AG10803 (cell line): ENCODE data around the gene CCNI.
A peak's percentile ranks its signal among the peaks of the same experiment; 100 is the strongest.

ENCODE experiments used
- DNase-seq: peaks from one replicate; pipeline ENCODE4 v3.0.0; 2010; ENCODE audit warnings: low read depth
- H3K4me3 ChIP-seq: 2 replicates; pipeline ENCODE4 v1.5.1; 2011; ENCODE audit warnings: mild to moderate bottlenecking, low read length, control low read depth
- TF ChIP-seq, protein P1 (sequence below): conservative IDR thresholded peaks from 2 replicates; pipeline ENCODE4 v1.5.1; 2011; ENCODE audit warnings: mild to moderate bottlenecking, low read length, control low read depth, inconsistent platforms

CCNI gene

GRCh38 chr4:77006753-77007353, 68.9 kb downstream of the CCNI start:
- DNase-seq = no peak
- TF ChIP-seq, protein P1, sequence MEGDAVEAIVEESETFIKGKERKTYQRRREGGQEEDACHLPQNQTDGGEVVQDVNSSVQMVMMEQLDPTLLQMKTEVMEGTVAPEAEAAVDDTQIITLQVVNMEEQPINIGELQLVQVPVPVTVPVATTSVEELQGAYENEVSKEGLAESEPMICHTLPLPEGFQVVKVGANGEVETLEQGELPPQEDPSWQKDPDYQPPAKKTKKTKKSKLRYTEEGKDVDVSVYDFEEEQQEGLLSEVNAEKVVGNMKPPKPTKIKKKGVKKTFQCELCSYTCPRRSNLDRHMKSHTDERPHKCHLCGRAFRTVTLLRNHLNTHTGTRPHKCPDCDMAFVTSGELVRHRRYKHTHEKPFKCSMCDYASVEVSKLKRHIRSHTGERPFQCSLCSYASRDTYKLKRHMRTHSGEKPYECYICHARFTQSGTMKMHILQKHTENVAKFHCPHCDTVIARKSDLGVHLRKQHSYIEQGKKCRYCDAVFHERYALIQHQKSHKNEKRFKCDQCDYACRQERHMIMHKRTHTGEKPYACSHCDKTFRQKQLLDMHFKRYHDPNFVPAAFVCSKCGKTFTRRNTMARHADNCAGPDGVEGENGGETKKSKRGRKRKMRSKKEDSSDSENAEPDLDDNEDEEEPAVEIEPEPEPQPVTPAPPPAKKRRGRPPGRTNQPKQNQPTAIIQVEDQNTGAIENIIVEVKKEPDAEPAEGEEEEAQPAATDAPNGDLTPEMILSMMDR = no peak
- no peak overlapping the region for H3K4me3 ChIP-seq

GRCh38 chr4:77003400-77003799, 72.4 kb downstream of the CCNI start:
- TF ChIP-seq, protein P1 = no peak
- DNase-seq = no peak
- no peak overlapping the region for H3K4me3 ChIP-seq

DNA sequence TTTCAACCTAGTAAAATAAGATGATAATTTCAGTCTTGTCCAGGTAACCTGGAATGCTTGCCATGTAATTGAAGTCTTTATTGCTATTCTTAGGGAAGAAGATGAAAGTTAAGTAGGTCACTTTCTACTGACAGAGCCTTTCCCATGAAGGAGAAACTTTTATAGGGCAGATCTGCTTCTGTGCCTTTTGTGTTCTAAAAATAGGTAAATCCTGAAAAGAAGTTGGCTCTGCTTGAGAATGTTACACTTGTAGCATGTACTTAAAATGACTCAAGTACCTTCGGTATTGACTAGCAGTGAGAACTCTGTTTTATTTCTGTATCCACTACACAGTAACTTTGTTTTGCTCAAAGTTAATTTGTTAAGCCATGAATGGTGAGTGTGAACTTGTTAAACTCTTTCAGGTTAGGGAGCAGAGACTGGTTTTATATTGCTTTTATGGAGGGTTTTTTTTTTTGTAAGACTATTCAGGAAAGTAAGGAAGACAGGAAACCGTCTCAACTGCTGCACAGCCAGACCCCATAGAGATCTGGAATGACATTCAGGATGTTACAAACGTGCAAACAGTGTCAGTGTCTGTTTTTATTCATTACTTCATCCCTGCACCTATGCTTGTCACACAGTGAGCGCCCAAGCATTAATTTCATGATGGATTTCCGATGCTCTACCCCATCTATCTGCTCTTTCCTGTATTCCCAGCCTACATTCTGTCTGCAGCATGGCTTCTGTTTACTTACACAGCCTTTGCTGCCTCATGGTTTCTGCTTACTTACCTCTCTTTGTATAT, 73.3 kb downstream of the CCNI start:
- no peak for DNase-seq
- no peak overlapping the region for H3K4me3 ChIP-seq
- TF ChIP-seq, protein P1 = no peak

GRCh38 chr4:77001907-77002306, 73.9 kb downstream of the CCNI start:
- H3K4me3 ChIP-seq = no peak overlapping the region
- no peak for DNase-seq
- TF ChIP-seq, protein P1 = no peak

DNA sequence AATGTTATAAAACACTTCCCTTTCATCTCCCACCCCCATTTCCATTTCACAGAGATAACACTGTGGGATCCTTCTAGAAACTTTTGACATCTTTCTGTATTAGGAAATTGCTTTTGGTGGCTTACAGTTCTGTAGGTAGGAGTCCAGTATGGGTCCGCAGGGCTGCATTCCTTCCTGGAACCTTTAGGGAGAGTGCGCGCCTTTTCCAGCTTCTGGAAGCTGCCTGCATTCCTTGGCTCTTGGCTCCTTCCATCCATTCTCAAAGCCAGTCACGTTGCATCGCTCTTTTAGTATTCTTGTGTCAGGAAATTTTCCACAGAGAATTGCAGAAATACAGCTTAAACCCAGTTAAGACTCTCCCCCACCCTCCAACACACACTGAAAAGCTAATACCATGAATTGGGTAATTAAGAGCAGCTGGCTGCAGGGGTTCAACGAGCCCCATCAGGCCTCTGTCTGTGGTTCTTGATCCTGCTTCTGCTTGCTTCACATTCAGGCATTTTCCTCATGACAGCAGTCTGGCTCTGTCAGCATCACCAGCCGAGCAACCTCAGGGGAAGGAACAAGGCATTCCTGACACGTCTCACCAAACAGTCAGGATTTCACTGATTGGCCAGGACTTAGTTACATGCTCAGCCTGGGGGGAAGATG, 77.4 kb downstream of the CCNI start:
- no peak overlapping the region for H3K4me3 ChIP-seq
- TF ChIP-seq, protein P1 = no peak
- peak; percentile 92 for DNase-seq

- DNase-seq = no peak
- H3K4me3 ChIP-seq = no peak overlapping the region
- TF ChIP-seq, protein P1 = no peak
Measured at GRCh38 chr4:76997532-76997931, 78.3 kb downstream of the CCNI start.
